Subcutaneous adipose tissue (tissue), 4 donors: ENCODE measurements around the gene CDPF1. TPM values are rescaled to one million over a fixed set of nuclear protein-coding genes. Genes with fewer than 3 reads are reported as not detected.

Experiments used
- CTCF ChIP-seq: fragments of 450-650 bp; IDR thresholded peaks from one replicate; pipeline ENCODE4 v1.5.1; 2016; ENCODE audit warnings: low read depth, mild to moderate bottlenecking, control low read depth, antibody characterized with exemption, moderate library complexity
- total RNA-seq, 4 donors: library from RNA; depleted of rRNA; stranded (reverse); fragments of >200 nt; gene quantifications; one replicate each; pipeline ENCODE4 v1.1.0, GENCODE V29; 2016

CDPF1 gene
- total RNA-seq, 4 donors from 2014 or later: 3.4 to 13.6 (median 9.2) TPM

GRCh38 chr22:46201059-46201757 is 48.9 kb downstream of the CDPF1 start:
- TF ChIP-seq CTCF: no peak

GRCh38 chr22:46198274-46198673 is 51.8 kb downstream of the CDPF1 start:
- TF ChIP-seq CTCF: no peak

GRCh38 chr22:46196278-46196677 is 53.8 kb downstream of the CDPF1 start:
- no peak for TF ChIP-seq CTCF

GRCh38 chr22:46195487-46196165 is 54.5 kb downstream of the CDPF1 start:
- TF ChIP-seq CTCF: no peak

Other genes with a start within 250 kb of the CDPF1 start
- gene PPARA, start 99.8 kb downstream of the CDPF1 start, total RNA-seq: 10 to 100 TPM; 23.5 to 51.0 (median 36.0) TPM
- under 1 TPM in 2 of 4 donors, not detected in 2; 0.16 to 0.22 TPM for gene PKDREJ, start 13.1 kb upstream of the CDPF1 start, total RNA-seq
- gene TTC38, start 17.7 kb upstream of the CDPF1 start, total RNA-seq: 100 to 1,000 TPM in 2 of 4 donors, 10 to 100 TPM in 2; 63.7 to 285 (median 88.5) TPM
- gene GTSE1, start 46.6 kb upstream of the CDPF1 start, total RNA-seq: 1 to 10 TPM in 2 of 4 donors, not detected in 2; 1.1 to 1.4 TPM
- 10 to 100 TPM; 28.7 to 49.0 (median 31.3) TPM for gene TRMU, start 85.4 kb upstream of the CDPF1 start, total RNA-seq